ENCODE measurements around the gene SCFD2. TPM values are rescaled to one million over a fixed set of nuclear protein-coding genes. Genes with fewer than 3 reads are reported as not detected.

The SCFD2 gene
- total and polyA plus RNA-seq, 2 of the 8 experiments (the other 6 are each of a cell fraction or from before 2014, with no cell fraction given): 6.2 to 10.2 TPM

GRCh38 chr4:53169695-53170617 lies 195.9 kb downstream of the SCFD2 start (continued):
- TF ChIP-seq CHD7 (IDR thresholded peaks at IDR 0.05; ENCODE audit: insufficient replicate concordance, low read length): no peak
- no peak for TF ChIP-seq TAF7 (optimal IDR thresholded peaks at IDR 0.05; ENCODE audit: borderline replicate concordance, low read depth, low read length)
- no peak for TF ChIP-seq ATF3 (IDR thresholded peaks at IDR 0.05; ENCODE audit: insufficient read depth, low read depth, low read length)
- TF ChIP-seq RNF2 (IDR thresholded peaks at IDR 0.05; ENCODE audit: borderline replicate concordance, low read depth, low read length, missing control alignments, poor library complexity, severe bottlenecking): no peak
- no peak for TF ChIP-seq KDM5A (IDR thresholded peaks at IDR 0.05; ENCODE audit: low read length)

Measured in H1 (cell line).